ACHN (cell line): ENCODE results near the gene SC5D.

Source experiments
- DNase-seq: peaks from one replicate; pipeline ENCODE4 v3.0.0-alpha.2; 2015
- in situ Hi-C: cut with HindIII; loops from 2 replicates; pipeline ENCODE4 v1.10.0; 2017; ENCODE audit warnings: low sequenced_read_pairs, low pct_ligation_motif_present, low pct_unique_long_range_greater_than_20kb

Gene SC5D

DNA sequence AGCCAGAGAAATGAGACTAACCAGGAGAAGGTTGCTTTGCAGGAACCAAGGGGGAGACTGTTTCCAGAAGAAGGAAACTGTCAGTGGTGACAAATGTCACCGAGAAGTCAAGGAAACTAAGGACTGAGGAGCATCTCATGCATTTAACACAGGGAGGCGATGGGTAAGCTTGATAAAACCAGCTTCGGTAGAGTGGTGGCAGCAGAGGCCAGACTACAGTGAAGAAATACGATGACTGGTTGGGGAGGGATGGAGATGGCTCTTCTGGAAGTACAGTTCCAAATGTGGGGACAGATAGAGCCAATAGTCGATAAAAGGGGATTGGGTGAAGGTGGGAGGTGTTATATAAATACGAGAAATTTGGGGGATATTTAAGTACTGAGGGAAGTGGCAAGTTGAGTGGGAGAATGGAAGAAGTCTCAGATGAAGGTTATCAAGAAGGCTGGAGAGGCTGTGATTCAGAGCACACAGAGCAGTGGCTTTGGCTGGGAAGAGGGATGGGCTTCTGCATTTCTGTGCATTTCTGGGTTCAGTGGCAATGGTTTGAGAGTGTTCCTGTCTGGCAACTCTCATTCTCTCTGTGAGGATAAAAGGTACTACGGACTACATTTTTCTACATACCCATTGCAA is 29.2 kb downstream of the SC5D start:
- in situ Hi-C loops, result no loop called here
- DNase-seq, result no peak

DNA sequence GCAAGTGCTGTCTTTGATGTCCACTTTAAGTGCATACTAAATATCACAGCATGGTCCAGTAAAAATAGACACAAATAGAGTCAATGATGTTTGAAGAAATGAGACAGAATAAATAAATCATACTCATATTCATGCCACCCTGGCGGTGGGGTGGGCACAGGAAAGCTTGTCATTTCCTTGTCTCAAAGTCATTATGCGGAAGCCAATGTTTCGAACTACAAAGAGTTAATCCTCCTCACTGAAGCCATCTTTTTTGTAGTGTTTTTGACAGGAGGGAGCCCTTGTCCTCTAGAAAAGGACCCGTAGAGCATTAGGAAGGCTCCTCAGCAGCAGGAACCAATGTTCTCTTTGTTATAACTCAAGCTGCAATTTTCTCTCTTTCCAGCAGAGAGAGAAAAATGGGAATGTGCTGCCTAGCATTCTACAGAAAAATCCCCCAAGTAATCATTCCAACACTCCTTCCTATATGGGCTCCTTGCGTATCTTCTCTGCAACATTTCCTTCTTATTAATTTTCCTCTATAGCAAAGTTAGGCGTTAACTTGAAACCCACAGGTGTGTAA is 30.6 kb downstream of the SC5D start:
- no peak for DNase-seq

DNA sequence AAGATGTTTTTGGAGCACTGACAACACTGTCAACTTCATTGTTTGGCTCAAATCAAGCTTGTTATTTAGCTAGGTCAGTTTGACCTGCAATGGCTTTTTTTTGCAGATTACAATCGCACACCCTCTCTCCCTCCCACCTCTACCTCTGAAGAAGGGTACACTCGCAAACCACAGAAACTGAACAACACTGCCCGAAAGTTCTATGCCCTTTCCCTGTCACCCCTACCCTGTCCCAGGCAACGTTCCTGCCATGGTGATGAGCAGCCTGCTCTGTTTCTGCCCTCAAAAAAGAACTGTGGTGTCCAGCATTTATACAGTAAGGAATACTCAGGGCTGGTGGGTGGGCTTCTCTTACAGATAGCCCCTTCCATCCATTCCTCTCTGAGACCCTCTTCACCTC is 33.7 kb downstream of the SC5D start:
- in situ Hi-C loops, result no loop called here
- DNase-seq, result no peak

More for the DNA sequence above, 30.6 kb downstream of the SC5D start:
- in situ Hi-C loops, result no loop called here

DNA sequence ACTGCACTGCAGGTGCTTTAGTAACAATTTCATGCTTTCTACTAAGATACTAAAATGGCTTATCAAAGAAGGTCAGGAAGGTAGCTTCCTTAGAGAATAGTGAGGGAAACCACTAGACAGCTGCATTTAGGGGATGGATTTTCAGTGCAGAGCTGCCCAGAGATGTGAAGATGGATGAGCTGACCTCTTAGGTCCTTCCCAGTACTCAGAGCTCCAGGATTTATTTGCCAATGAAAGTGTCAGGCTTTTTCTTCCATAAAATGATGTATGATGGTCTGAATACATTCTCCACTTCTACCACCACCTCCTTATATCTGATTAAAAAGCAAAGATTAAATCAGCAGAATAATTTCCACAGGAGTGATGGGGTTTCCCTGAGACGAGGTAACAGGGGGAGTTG is 35.0 kb downstream of the SC5D start:
- in situ Hi-C loops, result no loop called here

DNA sequence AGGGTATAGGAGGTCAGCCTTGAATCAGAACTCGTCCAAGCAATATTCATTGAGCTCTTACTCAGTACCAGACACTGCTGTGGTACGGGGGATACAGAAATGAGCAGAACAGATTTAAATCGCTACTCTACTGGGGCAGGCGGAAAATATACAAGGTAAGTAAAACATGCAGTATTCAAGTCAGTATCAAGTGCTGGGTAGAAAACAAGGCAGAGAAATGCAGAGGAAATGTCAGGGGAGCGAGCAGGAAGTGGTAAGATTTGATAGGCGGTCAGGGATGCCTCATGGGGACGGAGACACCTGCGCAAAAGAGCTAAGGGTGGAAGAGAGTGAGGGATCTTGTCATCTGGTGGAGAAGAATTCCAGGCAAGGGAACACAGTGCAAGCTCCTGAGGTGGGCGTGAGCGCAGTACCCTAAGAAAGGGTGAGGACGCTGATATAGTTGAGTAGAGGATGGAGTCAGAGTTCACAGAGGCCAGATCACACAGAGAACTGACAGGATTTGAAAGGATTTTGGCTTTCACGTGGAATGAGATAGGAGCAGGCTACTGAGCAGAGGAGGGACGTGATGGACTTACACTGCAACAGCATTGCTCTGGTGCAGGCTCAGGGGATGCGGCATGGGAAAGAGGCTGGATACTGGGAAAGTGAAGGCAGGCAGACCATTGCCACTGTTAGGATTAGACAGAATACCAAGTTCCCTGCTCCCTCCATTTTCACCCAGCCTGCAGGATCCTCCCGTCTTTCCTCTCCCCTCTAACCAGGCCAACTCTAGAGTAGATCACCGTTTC is 35.8 kb downstream of the SC5D start:
- in situ Hi-C loops, result no loop called here
- no peak for DNase-seq

More for the DNA sequence above, 35.0 kb downstream of the SC5D start:
- no peak for DNase-seq

DNA sequence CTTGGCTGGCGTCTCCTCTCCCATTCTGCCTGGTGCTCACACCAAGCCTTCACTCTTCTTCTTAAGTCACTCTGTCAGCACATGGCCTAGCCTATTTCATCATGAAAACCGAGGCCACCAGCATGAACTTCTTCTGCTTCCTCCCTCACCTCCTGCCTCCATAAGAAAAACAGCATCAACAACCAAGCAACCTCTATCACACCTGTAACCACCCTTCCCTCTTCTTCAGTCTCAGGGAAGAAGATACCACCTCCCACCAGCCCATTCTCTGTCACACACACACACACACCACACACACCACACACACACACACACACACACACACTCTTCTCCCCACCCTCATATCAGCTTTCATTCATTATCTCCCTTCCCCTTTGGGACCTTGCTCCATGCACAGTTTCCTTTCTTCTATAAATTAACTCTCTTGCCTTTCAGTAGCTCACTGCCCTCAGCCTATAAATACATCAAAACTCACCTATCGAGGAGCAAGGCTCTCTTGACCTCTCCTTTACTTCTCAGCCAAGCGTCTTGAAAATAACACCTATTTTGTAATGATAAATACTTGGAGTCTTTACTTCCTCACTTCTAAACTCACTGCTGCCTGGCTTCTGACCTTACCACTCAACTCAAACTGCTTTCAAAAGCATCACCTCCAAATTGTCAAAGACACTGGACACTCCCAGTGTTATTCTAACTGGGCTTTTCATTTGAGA is 36.6 kb downstream of the SC5D start:
- no peak for DNase-seq
- in situ Hi-C loops, result no loop called here

DNA sequence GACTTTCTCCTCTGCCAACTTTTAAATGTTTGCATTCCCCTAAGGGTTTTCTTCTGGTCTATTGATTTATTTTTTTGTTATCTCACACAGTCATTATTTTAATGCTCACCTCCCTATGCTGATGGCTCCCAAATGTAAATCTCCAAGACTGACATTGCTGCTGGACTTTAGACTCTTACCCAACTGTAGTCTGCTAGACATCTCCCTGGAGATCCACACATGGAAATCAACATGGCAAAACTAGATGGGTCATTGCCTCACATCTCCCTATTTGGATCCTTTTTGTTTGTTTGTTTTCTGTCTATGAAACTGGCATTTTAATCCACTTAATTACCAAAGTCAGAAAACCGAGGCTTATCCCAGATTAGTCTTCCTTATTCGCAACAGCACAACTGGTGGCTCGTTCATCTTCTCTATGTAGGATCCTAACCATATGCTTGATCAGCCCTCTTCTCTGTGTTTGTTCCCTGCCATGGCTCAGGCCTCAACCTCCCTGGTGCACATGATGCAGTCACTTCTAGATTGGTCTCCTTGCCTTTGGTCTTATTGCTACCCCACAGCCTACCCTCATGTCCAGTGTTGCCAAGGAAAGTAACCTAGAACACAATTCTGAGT is 37.3 kb downstream of the SC5D start:
- in situ Hi-C loops, result no loop called here
- no peak for DNase-seq

DNA sequence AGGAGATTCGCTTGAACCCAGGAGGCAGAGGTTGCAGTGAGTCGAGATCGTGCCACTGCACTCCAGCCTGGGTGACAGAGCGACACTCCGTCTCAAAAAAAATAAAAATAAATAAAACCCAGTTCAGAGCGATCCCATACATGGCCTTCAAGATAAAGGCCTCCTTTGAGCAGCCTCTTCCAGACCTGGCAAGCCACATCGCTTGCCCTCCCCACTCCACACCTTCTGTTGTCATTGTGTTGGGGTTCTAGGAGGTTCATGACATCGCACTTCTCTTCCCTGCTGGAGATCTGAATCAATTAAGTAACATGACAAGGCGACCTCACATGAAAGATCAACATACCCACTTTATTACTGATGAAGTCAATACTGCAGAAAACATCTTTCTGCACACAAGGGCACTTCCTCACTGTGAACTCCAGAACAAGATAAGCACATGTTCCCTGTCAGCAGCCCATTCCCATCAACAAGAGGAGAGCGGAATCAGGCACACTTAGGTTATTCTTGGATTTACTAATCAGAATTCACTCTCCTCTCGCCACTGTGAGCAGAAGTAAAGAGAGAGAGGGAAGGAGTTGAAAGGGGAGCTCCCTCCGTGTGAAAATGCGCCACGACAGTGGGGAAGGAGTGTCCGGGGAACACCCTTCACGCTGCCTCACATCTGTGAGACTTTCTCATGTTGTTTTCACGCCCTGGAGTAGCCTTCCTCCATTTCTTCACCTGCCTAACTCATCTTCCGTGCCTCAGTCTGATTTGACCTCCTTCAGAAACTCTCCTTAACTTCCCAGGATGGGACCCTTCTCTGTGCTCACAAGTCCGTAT is 38.3 kb downstream of the SC5D start:
- in situ Hi-C loops, result no loop called here
- DNase-seq, result no peak

DNA sequence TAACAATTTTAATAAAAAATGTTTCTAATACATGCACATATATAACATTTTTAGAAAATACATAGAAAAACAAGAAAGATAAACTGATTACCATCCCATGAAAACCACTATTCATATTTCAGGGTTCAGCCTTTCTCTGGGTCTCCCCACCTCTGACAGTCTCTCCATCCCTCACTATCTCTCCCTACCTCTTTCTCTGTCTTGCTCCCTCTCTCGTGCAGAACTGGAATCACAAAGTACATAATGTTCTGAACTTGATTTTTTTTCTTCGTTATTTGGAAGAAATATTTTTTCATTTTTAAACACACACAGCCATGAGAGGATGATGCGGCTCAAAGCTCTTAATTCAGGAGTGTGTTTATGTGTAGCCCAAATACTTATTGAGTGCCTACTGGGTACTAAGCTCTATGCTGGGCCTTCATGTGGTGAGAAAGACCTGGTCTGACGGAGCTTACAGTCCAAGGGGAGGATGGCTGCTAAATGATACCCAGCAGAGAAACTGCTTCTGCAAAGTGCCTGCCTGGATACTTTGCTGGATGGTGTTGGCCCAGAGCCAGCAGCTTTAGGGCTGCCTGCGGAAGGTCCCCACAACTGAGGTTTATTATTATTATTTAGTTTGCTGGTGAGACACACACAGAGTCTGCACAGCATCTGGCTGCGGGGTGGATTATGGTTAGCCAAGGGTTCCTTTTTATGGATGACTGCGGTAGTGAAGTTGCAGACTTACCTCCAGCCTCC is 42.6 kb downstream of the SC5D start:
- no peak for DNase-seq

DNA sequence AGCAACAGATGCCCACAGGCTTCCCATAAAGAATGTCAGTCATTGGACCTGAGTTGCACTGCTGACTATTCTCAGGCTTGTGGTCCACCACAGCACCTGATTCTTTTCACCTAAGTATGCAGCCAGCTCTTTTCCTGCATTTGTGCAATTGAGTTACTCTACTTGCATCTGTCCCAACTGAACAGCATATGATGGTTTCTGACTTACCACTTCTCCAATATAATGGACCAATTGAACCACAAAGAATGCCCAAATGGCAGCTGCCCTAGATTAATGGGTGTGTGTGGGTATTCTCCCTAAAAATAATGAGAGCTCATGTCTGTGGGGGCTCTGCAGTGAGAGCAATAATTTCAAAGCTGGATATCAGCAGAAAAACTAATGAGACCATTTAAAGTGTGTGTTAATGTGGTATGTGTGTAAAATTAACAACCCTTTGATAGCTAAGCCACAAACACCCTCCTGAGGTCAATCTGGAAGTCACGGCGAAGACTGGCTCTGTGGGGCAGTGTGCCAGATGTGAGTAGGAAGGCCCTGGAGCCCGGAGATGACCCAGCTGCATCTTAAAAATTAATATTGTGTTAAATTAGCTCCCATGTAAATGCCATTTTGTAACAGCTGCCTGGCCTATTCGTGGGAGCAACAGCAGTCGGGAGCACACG is 43.8 kb downstream of the SC5D start:
- in situ Hi-C loops, result no loop called here
- DNase-seq, result no peak

More for the DNA sequence above, 42.6 kb downstream of the SC5D start:
- in situ Hi-C loops, result no loop called here

DNA sequence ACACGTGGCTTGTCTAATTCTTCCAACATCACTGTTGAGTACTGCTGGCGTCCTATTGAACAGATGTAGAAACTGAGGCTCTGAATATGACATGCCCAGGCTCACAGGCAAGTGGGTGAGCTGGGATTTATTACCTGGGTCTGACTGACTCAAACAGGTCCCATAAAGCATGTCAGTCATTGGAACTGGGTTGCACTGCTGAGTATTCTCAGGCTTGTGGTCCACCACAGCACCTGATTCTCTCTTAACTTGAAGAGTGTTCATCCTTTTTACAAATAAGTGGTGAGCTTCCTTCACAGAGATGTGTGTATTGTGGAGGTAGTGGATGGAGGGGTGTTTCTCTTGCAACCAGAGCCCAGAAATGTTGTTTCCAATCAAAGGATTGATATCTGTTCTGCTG is 44.5 kb downstream of the SC5D start:
- in situ Hi-C loops, result no loop called here
- no peak for DNase-seq

DNA sequence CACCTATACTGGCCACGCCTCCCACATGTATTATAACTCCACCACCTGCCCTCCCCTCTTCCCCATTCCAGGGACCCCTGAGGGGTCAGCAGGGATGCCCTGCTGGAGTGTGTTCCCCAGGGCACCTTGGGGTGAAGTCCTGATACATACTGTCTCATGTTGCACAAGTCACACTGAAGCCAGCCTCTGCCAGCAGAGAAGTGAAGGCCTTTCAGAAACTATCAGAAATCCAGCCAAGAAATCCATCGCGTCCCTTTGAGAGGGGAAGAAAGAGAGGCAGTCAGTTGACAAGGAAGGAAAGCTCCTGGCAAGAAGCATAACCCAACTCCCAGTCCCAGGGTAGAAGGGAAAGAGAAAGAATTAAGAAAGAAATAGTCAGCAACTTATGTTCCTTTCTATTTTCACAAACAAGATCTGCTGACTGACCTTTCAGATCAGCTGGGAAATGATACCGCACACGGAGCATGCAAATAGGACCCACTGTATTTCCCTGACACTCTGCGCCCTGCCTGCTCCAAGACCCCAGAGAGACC is 45.2 kb downstream of the SC5D start:
- DNase-seq, result no peak
- in situ Hi-C loops, result no loop called here

DNA sequence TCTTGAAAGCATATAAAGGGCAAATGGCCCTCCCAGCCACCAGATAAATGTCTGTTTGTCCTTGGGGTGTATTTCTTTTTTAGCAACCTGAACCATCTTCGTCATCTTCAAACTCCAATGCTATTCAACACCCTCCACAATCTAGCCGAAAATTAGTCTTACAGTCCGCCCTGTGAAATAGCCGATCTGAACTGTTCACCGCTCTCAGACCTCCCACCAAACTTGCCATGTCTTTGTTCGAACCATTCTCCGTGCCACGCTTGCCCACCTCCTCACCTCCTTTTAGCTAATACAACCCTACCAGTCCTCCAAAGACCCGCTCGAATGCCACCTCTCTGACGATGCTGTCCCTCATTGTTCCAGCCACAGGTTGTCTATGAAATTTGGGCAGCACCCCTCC is 46.0 kb downstream of the SC5D start:
- DNase-seq, result no peak
- in situ Hi-C loops, result no loop called here

DNA sequence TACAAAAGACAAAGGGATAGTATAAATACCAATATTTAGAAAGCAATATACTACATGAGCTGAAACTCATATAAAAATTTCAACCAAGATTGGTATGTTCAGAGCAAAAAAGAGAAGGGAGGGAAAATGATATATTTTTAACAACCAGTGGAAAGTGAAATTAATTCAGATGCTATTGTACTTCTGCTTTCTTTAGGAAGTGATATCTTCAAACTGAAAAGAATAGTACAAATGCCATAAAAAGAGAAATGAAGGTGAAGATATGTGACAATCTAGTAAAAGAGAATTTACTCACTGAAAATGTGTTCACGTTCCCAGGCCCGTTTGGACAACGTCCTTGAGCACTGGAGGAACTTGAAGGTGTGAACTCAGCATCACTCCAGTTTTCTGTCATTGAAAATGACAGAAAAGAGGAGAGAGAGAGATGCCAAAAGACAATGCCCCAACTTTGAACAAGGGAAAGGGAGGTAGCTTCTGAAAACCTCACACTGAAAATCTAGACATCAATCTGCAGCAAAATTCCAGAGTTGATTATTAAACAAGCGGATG is 47.5 kb downstream of the SC5D start:
- in situ Hi-C loops, result no loop called here
- no peak for DNase-seq

DNA sequence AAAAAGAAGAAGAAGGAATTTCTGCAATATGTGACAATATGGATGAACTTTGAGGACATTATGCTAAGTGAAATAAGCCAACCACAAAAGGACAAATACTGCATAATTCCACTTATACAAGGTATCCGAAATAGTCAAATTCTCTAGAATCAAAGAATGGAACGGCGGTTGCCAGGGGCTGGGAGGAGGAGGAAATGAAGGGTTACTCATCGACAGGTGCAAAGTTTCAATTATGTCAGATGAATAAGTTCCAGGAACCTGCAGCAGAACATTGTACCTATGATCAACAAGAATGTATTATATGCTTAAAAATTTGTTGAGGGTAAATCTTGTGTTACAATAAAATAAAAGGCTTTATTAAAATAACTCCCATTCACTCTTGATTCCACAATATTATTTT is 49.0 kb downstream of the SC5D start:
- in situ Hi-C loops, result no loop called here
- no peak for DNase-seq

DNA sequence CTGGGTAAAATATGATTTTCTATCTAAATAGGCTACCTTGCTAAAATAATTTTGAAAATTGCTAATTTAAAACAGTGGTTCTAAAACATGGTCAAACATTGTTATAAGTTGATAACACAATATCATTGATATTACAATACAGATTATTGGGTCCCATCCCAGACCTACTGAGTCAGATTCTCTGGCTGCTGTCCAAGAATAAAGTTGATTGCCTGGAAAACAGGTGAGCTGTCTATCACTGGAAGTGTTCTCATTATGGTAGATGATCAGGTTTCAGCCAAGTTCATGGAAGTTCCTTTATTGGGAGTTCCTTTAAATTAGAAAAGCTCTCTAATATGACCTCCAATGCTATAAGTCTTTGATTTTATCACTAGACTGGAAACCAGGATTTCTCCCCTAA is 52.3 kb downstream of the SC5D start:
- DNase-seq, result no peak
- in situ Hi-C loops, result no loop called here

DNA sequence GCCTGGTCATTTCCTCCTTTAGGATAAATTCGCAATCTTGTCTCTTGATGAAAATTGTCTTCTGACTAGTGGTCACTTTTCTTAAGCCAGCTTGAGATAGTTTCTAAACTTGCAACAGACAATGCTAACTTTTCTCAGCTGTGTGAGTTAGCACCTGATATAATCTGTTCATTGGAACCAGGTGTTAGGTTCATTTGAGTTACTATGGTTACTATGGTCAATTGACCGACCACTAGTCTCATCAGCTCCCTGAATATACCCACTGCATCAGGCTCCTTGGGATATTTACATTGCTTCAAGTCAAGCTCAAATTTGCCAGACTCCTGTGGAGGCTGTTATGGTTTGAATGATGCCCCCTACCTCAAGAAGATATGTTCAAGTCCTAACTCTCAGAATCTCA is 54.5 kb downstream of the SC5D start:
- in situ Hi-C loops, result no loop called here
- no peak for DNase-seq
